Ascending aorta (tissue), 2 donors: Measurements from ENCODE around the gene SDK1. TPM values are rescaled to one million over a fixed set of nuclear protein-coding genes. Genes with fewer than 3 reads are reported as not detected.

Source experiments
- DNase-seq, 2 donors: peaks; one replicate each; pipeline ENCODE4 v3.0.0-alpha.2; 2019; ENCODE audit warnings: low spot score in 2 of 2
- H3K27ac ChIP-seq, 2 donors: fragments of 200-600 bp; sonication (generic); one replicate each; pipeline ENCODE4 v1.5.1; 2016 to 2017; ENCODE audit warnings: mild to moderate bottlenecking in 1 of 2
- H3K27me3 ChIP-seq: fragments of 200-600 bp; sonication (generic); one replicate; pipeline ENCODE4 v1.5.1; 2017
- H3K36me3 ChIP-seq, 2 donors: fragments of 200-600 bp; sonication (generic); one replicate each; pipeline ENCODE4 v1.5.1; 2016
- H3K4me1 ChIP-seq, 2 donors: fragments of 200-600 bp; sonication (generic); one replicate each; pipeline ENCODE4 v1.5.1; 2016 to 2017; ENCODE audit warnings: mild to moderate bottlenecking in 1 of 2
- H3K4me3 ChIP-seq, 2 donors: fragments of 200-600 bp; sonication (generic); one replicate each; pipeline ENCODE4 v1.5.1; 2016 to 2017; ENCODE audit warnings: mild to moderate bottlenecking in 1 of 2
- H3K9me3 ChIP-seq, 2 donors: fragments of 200-600 bp; sonication (generic); one replicate each; pipeline ENCODE4 v1.5.1; 2016
- CTCF ChIP-seq, 3 experiments: fragments of 200-600 bp in 2 of 3; fragments of 450-650 bp in 1 of 3; sonication (generic) in 2 of 3; IDR thresholded peaks; one replicate each; pipeline ENCODE4 v1.5.1; 2016 to 2019; ENCODE audit warnings: antibody characterized with exemption in 3 of 3, mild to moderate bottlenecking in 1 of 3, moderate library complexity in 1 of 3
- intact Hi-C: fragments of 100-400 bp; cut with DNase I; formaldehyde crosslinking; loops from one replicate; pipeline ENCODE4 v1.15.1; 2023
- total RNA-seq: library from RNA; depleted of rRNA; stranded (reverse); fragments of >200 nt; gene quantifications from one replicate; pipeline ENCODE4 v1.1.0, GENCODE V29; 2016

SDK1 gene
- total RNA-seq, 1 donor from 2014 or later, result 13.3 TPM

DNA sequence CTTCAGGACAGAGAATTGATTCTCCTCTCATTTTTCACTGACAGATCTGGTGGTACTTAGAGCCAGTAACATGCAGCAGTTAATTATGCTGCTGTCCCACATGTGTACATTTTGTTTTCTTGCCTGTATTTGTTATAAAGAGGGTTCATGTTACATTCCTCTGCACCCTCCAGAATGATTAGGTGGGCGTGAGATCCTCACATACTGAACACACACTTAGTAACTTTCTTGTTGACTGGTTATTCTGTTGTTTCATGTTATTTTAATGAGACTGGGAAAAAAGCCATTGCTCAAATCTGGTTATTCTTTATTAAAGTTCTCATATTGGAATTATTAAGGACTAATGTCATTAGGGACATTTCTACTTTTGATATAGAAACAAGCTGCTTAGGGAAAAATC lies 409.1 kb downstream of the SDK1 start:
- Histone ChIP-seq H3K4me3 (no peak overlapping the region), H3K27me3 (no peaks in the 10 kb centered on the region), H3K27ac (no peak overlapping the region), H3K36me3 (no peaks in the 10 kb centered on the region), H3K4me1 (no peaks in the 10 kb centered on the region), H3K9me3 (peaks cover 0 to 4% of the 10 kb centered on the region in 2 donors)
- TF ChIP-seq CTCF (IDR thresholded peaks at IDR 0.05), result no peak
- no peak for DNase-seq
- intact Hi-C loops, result no loop called here

DNA sequence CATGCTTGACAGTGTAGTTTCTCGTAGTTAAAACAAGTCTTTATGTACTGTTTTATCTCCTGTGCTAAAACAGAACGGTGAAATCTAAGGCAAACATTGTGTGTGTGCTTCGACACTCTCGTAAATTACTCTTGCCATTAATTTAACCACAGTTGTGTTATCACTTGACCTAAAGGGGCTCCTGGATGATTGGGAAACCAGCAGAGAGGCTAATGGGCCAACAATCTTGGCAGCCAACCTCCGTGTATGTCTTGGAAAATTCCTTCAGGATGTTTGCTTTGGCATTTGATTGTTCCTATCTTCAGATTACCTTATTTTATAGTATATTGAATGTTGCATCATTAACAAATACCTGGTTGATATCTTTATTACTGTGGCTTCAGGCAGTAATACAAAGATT lies 409.5 kb downstream of the SDK1 start:
- intact Hi-C loops, result no loop called here
- no peak for TF ChIP-seq CTCF (IDR thresholded peaks at IDR 0.05)
- no peaks in the 10 kb centered on the region for H3K36me3 ChIP-seq
- no peak for DNase-seq
- H3K27ac ChIP-seq, result no peak overlapping the region
- no peaks in the 10 kb centered on the region for H3K27me3 ChIP-seq
- no peaks in the 10 kb centered on the region for H3K4me1 ChIP-seq
- H3K4me3 ChIP-seq, result no peak overlapping the region
- peaks cover 0 to 4% of the 10 kb centered on the region in 2 donors for H3K9me3 ChIP-seq

DNA sequence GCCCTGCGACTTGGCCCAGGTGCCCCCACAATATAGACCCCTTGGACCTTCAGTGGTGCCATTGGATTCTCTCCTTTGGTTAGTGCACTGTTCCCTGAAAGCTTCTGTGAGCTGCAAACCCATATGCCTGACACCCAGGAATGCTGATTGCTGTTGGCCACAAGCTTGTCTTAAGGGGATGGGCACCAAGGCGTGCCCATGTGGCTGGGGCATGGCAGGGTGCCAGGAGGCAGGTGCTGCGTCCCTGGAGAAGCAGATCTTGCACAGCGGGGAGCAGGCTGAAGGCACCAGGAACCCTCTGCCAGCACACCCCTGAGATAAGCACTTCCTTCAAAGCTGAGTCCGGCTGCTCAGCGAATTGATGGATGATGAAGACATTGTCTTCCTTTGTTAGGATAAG lies 411.8 kb downstream of the SDK1 start:
- H3K4me1 ChIP-seq, result no peaks in the 10 kb centered on the region
- H3K27ac ChIP-seq, result no peak overlapping the region
- DNase-seq, result no peak
- TF ChIP-seq CTCF (IDR thresholded peaks at IDR 0.05), result no peak
- intact Hi-C loops, result no loop called here
- H3K4me3 ChIP-seq, result no peak overlapping the region
- H3K36me3 ChIP-seq, result no peaks in the 10 kb centered on the region
- no peaks in the 10 kb centered on the region for H3K27me3 ChIP-seq
- H3K9me3 ChIP-seq, result peaks cover 0 to 4% of the 10 kb centered on the region in 2 donors

DNA sequence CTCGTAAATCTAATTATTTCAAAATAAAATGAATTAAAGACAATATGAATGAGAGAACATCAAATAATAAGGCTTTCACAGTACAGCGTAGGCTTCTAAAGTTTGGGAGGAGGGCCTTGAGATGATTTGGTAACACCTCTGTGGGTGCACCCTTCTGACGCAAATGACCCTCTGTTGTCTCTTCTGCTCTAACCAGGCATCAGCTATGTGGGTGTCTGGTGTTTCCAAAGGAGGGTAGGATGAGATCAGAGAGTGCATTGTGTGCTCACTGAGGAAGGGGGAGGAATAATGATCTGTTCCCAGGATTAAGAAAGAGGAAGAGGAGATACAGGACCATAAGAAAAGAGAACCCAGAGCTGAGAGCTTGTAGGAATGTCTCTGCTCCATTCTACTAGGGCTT lies 420.4 kb downstream of the SDK1 start:
- Histone ChIP-seq H3K36me3 (no peaks in the 10 kb centered on the region), H3K4me1 (no peaks in the 10 kb centered on the region), H3K27ac (no peak overlapping the region), H3K9me3 (no peaks in the 10 kb centered on the region), H3K27me3 (no peaks in the 10 kb centered on the region), H3K4me3 (no peak overlapping the region)
- intact Hi-C loops, result no loop called here
- no peak for DNase-seq
- no peak for TF ChIP-seq CTCF (IDR thresholded peaks at IDR 0.05)

DNA sequence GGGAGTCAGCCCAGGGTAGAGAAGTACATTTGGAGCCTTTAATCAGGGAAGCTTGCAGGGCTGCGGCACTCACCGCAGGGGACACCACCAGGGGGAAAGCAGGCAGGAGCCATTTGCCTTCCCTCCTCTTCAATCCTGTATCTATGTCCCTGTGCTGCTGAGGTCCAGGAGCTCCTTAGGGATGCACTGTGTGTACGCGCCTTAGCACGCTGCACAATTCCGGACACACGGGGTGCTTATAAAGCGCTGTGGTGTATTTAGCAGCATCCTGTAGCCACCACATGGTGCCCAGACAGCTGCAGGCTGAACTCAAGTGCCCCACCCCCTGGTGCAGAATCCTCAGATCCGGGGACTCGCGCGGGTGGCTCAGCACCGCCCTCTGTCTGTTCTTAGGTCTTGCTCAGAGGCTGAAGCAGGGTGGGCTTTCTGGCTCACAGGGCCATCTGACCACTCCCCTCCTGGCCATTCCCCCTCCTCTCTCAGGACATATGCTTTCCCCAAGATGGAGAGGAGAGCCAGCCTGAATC lies 421.4 kb downstream of the SDK1 start:
- Histone ChIP-seq H3K36me3 (no peaks in the 10 kb centered on the region), H3K9me3 (no peaks in the 10 kb centered on the region), H3K4me3 (no peak overlapping the region), H3K4me1 (no peaks in the 10 kb centered on the region), H3K27ac (no peak overlapping the region), H3K27me3 (no peaks in the 10 kb centered on the region)
- intact Hi-C loops, result no loop called here
- peak in 1 of 3 experiments; percentile 31 for TF ChIP-seq CTCF (IDR thresholded peaks at IDR 0.05)
- DNase-seq, result no peak
